H1 (cell line): ENCODE results near the gene TMEM260. TPM values are rescaled to one million over a fixed set of nuclear protein-coding genes. Genes with fewer than 3 reads are reported as not detected.

Experiments used
- CTCF ChIA-PET: fragments of 300-600 bp; sonication (Branson Sonifier 250); formaldehyde crosslinking; loops from one replicate; lab custom pipeline; 2021; ENCODE audit not compliant: partially characterized antibody; lab: Charles Lee
- POLR2A ChIA-PET: fragments of 300-600 bp; sonication (Branson Sonifier 250); formaldehyde crosslinking; loops from one replicate; lab custom pipeline; 2021; ENCODE audit warnings: inconsistent platforms; ENCODE audit not compliant: partially characterized antibody; lab: Charles Lee
- DNase-seq, 2 experiments: peaks; one replicate each; pipeline versions ENCODE4 v3.0.0 to v3.0.0-alpha.2; 2010 to 2022; ENCODE audit warnings: low spot score in 2 of 2, low read depth in 1 of 2, mixed read lengths in 1 of 2
- FAIRE-seq: peaks from 2 replicates; lab custom pipeline; 2011; peaks lifted over from hg19 to GRCh38; lab: Jason Lieb, UNC
- H2AFZ ChIP-seq: 2 replicates; pipeline ENCODE4 v1.8.1; 2012; ENCODE audit warnings: low read length, inconsistent platforms
- H2AK5ac ChIP-seq: 2 replicates; pipeline ENCODE4 v1.6.1; 2013; ENCODE audit warnings: low read depth, low read length
- H2BK120ac ChIP-seq: replicated peaks from 2 replicates; pipeline ENCODE3; 2013; ENCODE audit warnings: low read depth, low read length, inconsistent platforms
- H2BK12ac ChIP-seq: 2 replicates; pipeline ENCODE4 v1.6.1; 2013; ENCODE audit warnings: low read depth, low read length
- H2BK15ac ChIP-seq: 2 replicates; pipeline ENCODE4 v1.6.1; 2013; ENCODE audit warnings: low read length
- H2BK20ac ChIP-seq: 2 replicates; pipeline ENCODE4 v1.6.1; 2013; ENCODE audit warnings: low read length
- H2BK5ac ChIP-seq: 2 replicates; pipeline ENCODE4 v1.6.1; 2013; ENCODE audit warnings: low read depth, low read length
- H3K14ac ChIP-seq: 2 replicates; pipeline ENCODE4 v1.6.1; 2013; ENCODE audit warnings: inconsistent platforms; ENCODE audit not compliant: insufficient read length
- H3K18ac ChIP-seq: 2 replicates; pipeline ENCODE4 v1.6.1; 2013; ENCODE audit warnings: low read length; ENCODE audit errors: extremely low read depth
- H3K23ac ChIP-seq: 2 replicates; pipeline ENCODE4 v1.6.1; 2013; ENCODE audit warnings: inconsistent platforms; ENCODE audit not compliant: insufficient read length
- H3K23me2 ChIP-seq: 2 replicates; pipeline ENCODE4 v1.6.1; 2013; ENCODE audit warnings: low read depth, low read length
- H3K27ac ChIP-seq: 2 replicates; pipeline ENCODE4 v1.6.1; 2011; ENCODE audit warnings: low read depth, low read length, inconsistent platforms
- H3K27me3 ChIP-seq, 4 experiments: replicated peaks in 1 of 4; 1 replicate in 1 of 4; 2 replicates in 3 of 4; pipeline versions ENCODE4 v1.6.1 to v1.8.1; 2011 to 2013; ENCODE audit warnings: low read length in 3 of 4, mild to moderate bottlenecking in 3 of 4, inconsistent platforms in 2 of 4, mixed read lengths in 2 of 4, moderate library complexity in 1 of 4; ENCODE audit not compliant: control insufficient read depth in 3 of 4, insufficient read depth in 3 of 4; ENCODE audit errors: extremely low read depth in 1 of 4
- H3K36me3 ChIP-seq, 4 experiments: 2 replicates each; pipeline versions ENCODE4 v1.6.1 to v1.8.1; 2011 to 2013; ENCODE audit warnings: mild to moderate bottlenecking in 4 of 4, low read length in 3 of 4, moderate library complexity in 2 of 4, control low read depth in 1 of 4, inconsistent platforms in 1 of 4; ENCODE audit not compliant: insufficient read depth in 4 of 4, control insufficient read depth in 2 of 4
- H3K4ac ChIP-seq: replicated peaks from 2 replicates; pipeline ENCODE3; 2013; ENCODE audit warnings: low read length, low read depth, mixed read lengths, inconsistent platforms; ENCODE audit not compliant: insufficient read length
- H3K4me1 ChIP-seq, 4 experiments: replicated peaks in 1 of 4; 1 replicate in 1 of 4; 2 replicates in 3 of 4; pipeline versions ENCODE4 v1.6.1 to v1.8.1; 2011 to 2013; ENCODE audit warnings: low read length in 3 of 4, inconsistent platforms in 2 of 4, mixed read lengths in 1 of 4; ENCODE audit not compliant: insufficient read depth in 4 of 4, control insufficient read depth in 3 of 4
- H3K4me2 ChIP-seq, 2 experiments: 2 replicates each; pipeline versions ENCODE4 v1.6.1 to v1.8.1; 2011 to 2013; ENCODE audit warnings: low read depth in 2 of 2, low read length in 2 of 2, control low read depth in 1 of 2, inconsistent platforms in 1 of 2, mild to moderate bottlenecking in 1 of 2; ENCODE audit not compliant: insufficient read depth in 1 of 2
- H3K4me3 ChIP-seq, 4 experiments: fragments of 200-600, 300-600 bp in 1 of 4; sonication (generic), shearing (Covaris generic), sonication (Bioruptor Twin) in 1 of 4; 2 replicates each; pipeline versions ENCODE4 v1.5.1 to v1.8.1; 2011 to 2016; ENCODE audit warnings: low read length in 4 of 4, low read depth in 3 of 4, control low read depth in 2 of 4, inconsistent platforms in 2 of 4, mild to moderate bottlenecking in 2 of 4, mixed read lengths in 1 of 4, moderate library complexity in 1 of 4; ENCODE audit not compliant: insufficient read depth in 2 of 4; ENCODE audit errors: extremely low read depth in 1 of 4
- H3K56ac ChIP-seq: replicated peaks from 2 replicates; pipeline ENCODE3; 2013; ENCODE audit warnings: low read depth, mild to moderate bottlenecking, mixed read lengths, low read length, inconsistent platforms; ENCODE audit not compliant: insufficient read length
- H3K79me1 ChIP-seq: 2 replicates; pipeline ENCODE4 v1.6.1; 2013; ENCODE audit warnings: low read depth, low read length, control low read depth
- H3K79me2 ChIP-seq, 2 experiments: 2 replicates each; pipeline versions ENCODE4 v1.6.1 to v1.8.1; 2012 to 2013; ENCODE audit warnings: low read length in 2 of 2, mild to moderate bottlenecking in 2 of 2, inconsistent platforms in 1 of 2; ENCODE audit not compliant: insufficient read depth in 2 of 2, control insufficient read depth in 1 of 2
- H3K9ac ChIP-seq, 4 experiments: replicated peaks in 1 of 4; 1 replicate in 1 of 4; 2 replicates in 3 of 4; pipeline versions ENCODE4 v1.6.1 to v1.8.1; 2011 to 2013; ENCODE audit warnings: low read depth in 3 of 4, low read length in 3 of 4, control low read depth in 2 of 4, mild to moderate bottlenecking in 2 of 4, moderate library complexity in 2 of 4, inconsistent platforms in 1 of 4; ENCODE audit errors: extremely low read depth in 1 of 4
- H3K9me3 ChIP-seq, 2 experiments: 2 replicates each; pipeline versions ENCODE4 v1.6.1 to v1.8.1; 2012 to 2013; ENCODE audit warnings: mild to moderate bottlenecking in 2 of 2, moderate library complexity in 2 of 2, control low read depth in 1 of 2, inconsistent platforms in 1 of 2, low read depth in 1 of 2, low read length in 1 of 2, mixed read lengths in 1 of 2; ENCODE audit not compliant: insufficient read depth in 2 of 2
- H4K20me1 ChIP-seq, 2 experiments: replicated peaks in 1 of 2; 2 replicates each; pipeline versions ENCODE3 to v1.8.1; 2011 to 2013; ENCODE audit warnings: inconsistent platforms in 2 of 2, low read length in 2 of 2, mild to moderate bottlenecking in 1 of 2; ENCODE audit not compliant: insufficient read depth in 2 of 2, control insufficient read depth in 1 of 2
- H4K5ac ChIP-seq: 2 replicates; pipeline ENCODE4 v1.6.1; 2013; ENCODE audit warnings: low read length, low read depth, mixed read lengths, inconsistent platforms; ENCODE audit not compliant: insufficient read length
- H4K8ac ChIP-seq: 2 replicates; pipeline ENCODE4 v1.8.0; 2013; ENCODE audit warnings: mild to moderate bottlenecking, moderate library complexity, low read length, inconsistent platforms; ENCODE audit not compliant: insufficient read depth; ENCODE audit errors: extremely low read depth
- H4K91ac ChIP-seq: replicated peaks from 2 replicates; pipeline ENCODE3; 2013; ENCODE audit warnings: low read length, mixed read lengths, inconsistent platforms; ENCODE audit not compliant: insufficient read length
- BRCA1 ChIP-seq: IDR thresholded peaks from 2 replicates; pipeline ENCODE4 v1.6.1; 2012; ENCODE audit warnings: low read depth, low read length, improper control_type of control experiment
- HDAC6 ChIP-seq: IDR thresholded peaks from one replicate; pipeline ENCODE4 v1.7.1; 2012; ENCODE audit warnings: low read depth, mild to moderate bottlenecking, inconsistent platforms, low read length, moderate library complexity
- MAFK ChIP-seq: IDR thresholded peaks from 2 replicates; pipeline ENCODE4 v1.6.1; 2012; ENCODE audit warnings: low read depth, mild to moderate bottlenecking, improper control_type of control experiment, low read length
- POLR2A ChIP-seq, 2 experiments: IDR thresholded peaks; 1 replicate in 1 of 2; 2 replicates in 1 of 2; pipeline ENCODE4 v1.6.1; 2011; ENCODE audit warnings: low read depth in 2 of 2, low read length in 2 of 2, mild to moderate bottlenecking in 2 of 2; ENCODE audit errors: control extremely low read depth in 1 of 2
- TCF12 ChIP-seq: IDR thresholded peaks from 2 replicates; pipeline ENCODE4 v1.6.1; 2011; ENCODE audit warnings: low read depth, mild to moderate bottlenecking, low read length
- YY1 ChIP-seq: IDR thresholded peaks from 2 replicates; pipeline ENCODE4 v1.6.1; 2011; ENCODE audit warnings: low read depth, mild to moderate bottlenecking, low read length
- WGBS, 2 experiments: shearing (Covaris generic) in 1 of 2; methylation state at CpG; one replicate each; pipeline versions ENCODE4 v1.1.6 to v1.1.7; 2013 to 2015; ENCODE audit warnings: low lambda C conversion rate in 2 of 2, mixed read lengths in 2 of 2, inconsistent platforms in 1 of 2, low coverage in 1 of 2, missing lambda C conversion rate in 1 of 2; ENCODE audit not compliant: insufficient replicate concordance in 2 of 2, insufficient coverage in 1 of 2, insufficient read length in 1 of 2; ENCODE audit errors: extremely low coverage in 1 of 2, missing lambda C conversion rate in 1 of 2; 5-methylcytosine and 5-hydroxymethylcytosine counted together
- polyA plus RNA-seq, 7 experiments: library from polyadenylated mRNA; depleted of rRNA in 3 of 7; stranded (reverse) in 5 of 7; unstranded in 2 of 7; fragments of >200 nt in 5 of 7; fragments of 200-250 nt in 2 of 7; gene quantifications; 1 replicate in 5 of 7; 2 replicates in 1 of 7; 4 replicates in 1 of 7; pipeline versions ENCODE4 v1.2.1 to v1.2.3, GENCODE V29; 2011 to 2013; ENCODE audit warnings: missing spikeins in 2 of 7, mixed read lengths in 2 of 7
- total RNA-seq: library from RNA; stranded (reverse); fragmentation: NEBNext Ultra II Directional; extraction: Animal tissue kit (Norgen Biotek cat#: 25700); gene quantifications from 2 replicates; pipeline ENCODE4 v1.2.1, GENCODE V29; 2021

The TMEM260 gene
- total and polyA plus RNA-seq, 2 of the 8 experiments (the other 6 are each of a cell fraction or from before 2014, with no cell fraction given): 14.4 to 15.2 TPM

GRCh38 chr14:56661478-56661877 is 81.9 kb downstream of the TMEM260 start:
- no peak overlapping the region for H3K27ac ChIP-seq
- no peak for DNase-seq
- H2AK5ac ChIP-seq: no peak overlapping the region; the same call in 1 of the 2 replicates
- 80% methylated on average over 1 of the region's 1 CpG; no CpG with 5 or more reads in 1 of the 2 experiments for WGBS, 2 experiments
- H3K23me2 ChIP-seq: no peaks in the 10 kb centered on the region
- no peak overlapping the region for H4K8ac ChIP-seq
- H2BK120ac ChIP-seq: no peak overlapping the region
- no peak overlapping the region for H3K9ac ChIP-seq
- ChIA-PET CTCF (interaction anchor here (1.1 to 1.4 kb wide), 3 partner anchors 9 to 521 kb away, joined by 3 to 6 read pairs (median 3); no protein-coding TSS in a partner anchor), POLR2A (interaction anchor here (0.9 to 1.4 kb wide), 2 partner anchors 141 to 144 kb away, joined by 3 to 4 read pairs; no protein-coding TSS in a partner anchor)
- H3K56ac ChIP-seq: no peak overlapping the region
- H3K79me1 ChIP-seq: no peaks in the 10 kb centered on the region
- H2BK12ac ChIP-seq: no peak overlapping the region
- H3K14ac ChIP-seq: no peak overlapping the region
- no peak overlapping the region for H2AFZ ChIP-seq
- no peak overlapping the region for H3K4me3 ChIP-seq
- H2BK20ac ChIP-seq: no peak overlapping the region
- no peak for FAIRE-seq
- no peak overlapping the region for H4K5ac ChIP-seq
- H3K9me3 ChIP-seq: peaks cover 0 to 4% of the 10 kb centered on the region in 2 experiments; a peak in 2 of 4 replicates
- no peak overlapping the region for H4K91ac ChIP-seq
- no peaks in the 10 kb centered on the region for H4K20me1 ChIP-seq
- no peaks in the 10 kb centered on the region for H3K36me3 ChIP-seq
- H3K18ac ChIP-seq: no peak overlapping the region
- no peak overlapping the region for H3K4ac ChIP-seq
- no peak overlapping the region for H3K4me2 ChIP-seq
- no peak overlapping the region for H3K23ac ChIP-seq
- peaks cover 0 to 7% (median 3%) of the 10 kb centered on the region in 4 experiments; a peak in 6 of 7 replicates for H3K4me1 ChIP-seq
- H3K27me3 ChIP-seq: peaks cover 0 to 2% (median 0%) of the 10 kb centered on the region in 4 experiments; a peak in 2 of 7 replicates
- no peaks in the 10 kb centered on the region; a peak in 1 of 4 replicates for H3K79me2 ChIP-seq
- H2BK5ac ChIP-seq: no peak overlapping the region
- H2BK15ac ChIP-seq: no peak overlapping the region
- TF ChIP-seq HDAC6 (no peak), MAFK (no peak), BRCA1 (no peak), YY1 (no peak), POLR2A (IDR thresholded peaks at IDR 0.05; ENCODE audit: control extremely low read depth in 1 of 2, low read depth in 2 of 2, low read length in 2 of 2) (no peak), TCF12 (no peak)
